Retinal pigment epithelial cell (primary cell): ENCODE results near the gene SCARB2.
A peak's percentile ranks its signal among the peaks of the same experiment; 100 is the strongest.

Experiments
- DNase-seq: peaks from one replicate; pipeline ENCODE4 v3.0.0-alpha.2; 2010; ENCODE audit warnings: low read depth
- H3K4me3 ChIP-seq: 2 replicates; pipeline ENCODE4 v1.5.1; 2011; ENCODE audit warnings: mild to moderate bottlenecking, low read length, control low read depth, moderate library complexity
- CTCF ChIP-seq: conservative IDR thresholded peaks from 2 replicates; pipeline ENCODE4 v1.5.1; 2011; ENCODE audit warnings: low read depth, low read length, control low read depth, inconsistent platforms

Gene SCARB2

GRCh38 chr4:76226418-76226817 is 12.8 kb upstream of the SCARB2 start:
- no peak for TF ChIP-seq CTCF
- DNase-seq, result no peak
- H3K4me3 ChIP-seq, result no peak overlapping the region

GRCh38 chr4:76224171-76224570 is 10.5 kb upstream of the SCARB2 start:
- no peak for DNase-seq
- no peak for TF ChIP-seq CTCF
- no peak overlapping the region for H3K4me3 ChIP-seq

- TF ChIP-seq CTCF, result no peak
- no peak for DNase-seq
- H3K4me3 ChIP-seq, result no peak overlapping the region
Observed at GRCh38 chr4:76219299-76220055, 5.9 kb upstream of the SCARB2 start.

- no peak for DNase-seq
- no peak for TF ChIP-seq CTCF
- no peak overlapping the region for H3K4me3 ChIP-seq
Observed at GRCh38 chr4:76216975-76217814, 3.6 kb upstream of the SCARB2 start.

GRCh38 chr4:76216524-76216923 is 2.9 kb upstream of the SCARB2 start:
- no peak for DNase-seq
- no peak overlapping the region for H3K4me3 ChIP-seq

GRCh38 chr4:76215077-76215476 is 1.5 kb upstream of the SCARB2 start:
- no peak for DNase-seq
- no peak for TF ChIP-seq CTCF
- H3K4me3 ChIP-seq, result no peak overlapping the region

More at GRCh38 chr4:76216524-76216923, 2.9 kb upstream of the SCARB2 start:
- no peak for TF ChIP-seq CTCF

GRCh38 chr4:76214177-76214675 is 602 bp upstream of the SCARB2 start:
- DNase-seq, result no peak
- peak overlapping the region; percentile 65 for H3K4me3 ChIP-seq
- no peak for TF ChIP-seq CTCF
